Hematopoietic multipotent progenitor cell (in vitro differentiated cells): ENCODE results near the gene EEF1AKMT1. TPM values are rescaled to one million over a fixed set of nuclear protein-coding genes. Genes with fewer than 3 reads are reported as not detected.

Source experiments
- DNase-seq, 3 donors: peaks; one replicate each; pipeline ENCODE4 v3.0.0-alpha.2; 2011 to 2015; ENCODE audit warnings: low read depth in 2 of 3, low spot score in 2 of 3
- total RNA-seq: library from RNA; depleted of rRNA; stranded (reverse); fragments of >200 nt; gene quantifications from one replicate; pipeline ENCODE4 v1.2.3, GENCODE V29; 2012

The EEF1AKMT1 gene
- total RNA-seq, 1 donor: 3.2 TPM

DNA sequence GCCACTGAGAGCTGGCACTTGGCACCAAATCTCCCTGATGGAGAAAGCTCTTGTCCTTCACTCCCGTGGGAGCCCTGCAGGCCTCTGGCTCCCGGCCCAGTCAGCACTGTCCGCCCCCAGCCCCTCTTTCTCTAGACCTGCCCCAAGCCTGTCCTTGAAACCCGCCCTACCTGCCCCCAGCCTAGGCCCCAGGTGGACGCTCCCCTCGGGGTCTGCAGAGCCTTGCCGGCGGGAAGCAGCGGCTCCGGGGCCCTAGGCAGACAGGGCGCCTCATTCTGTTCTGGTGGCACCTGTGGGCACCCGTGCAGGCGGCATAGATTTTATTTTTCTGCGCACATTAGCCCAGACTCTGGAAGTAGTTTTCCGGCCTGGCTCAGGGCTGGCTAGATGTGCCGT lies 52.7 kb downstream of the EEF1AKMT1 start:
- no peak for DNase-seq

DNA sequence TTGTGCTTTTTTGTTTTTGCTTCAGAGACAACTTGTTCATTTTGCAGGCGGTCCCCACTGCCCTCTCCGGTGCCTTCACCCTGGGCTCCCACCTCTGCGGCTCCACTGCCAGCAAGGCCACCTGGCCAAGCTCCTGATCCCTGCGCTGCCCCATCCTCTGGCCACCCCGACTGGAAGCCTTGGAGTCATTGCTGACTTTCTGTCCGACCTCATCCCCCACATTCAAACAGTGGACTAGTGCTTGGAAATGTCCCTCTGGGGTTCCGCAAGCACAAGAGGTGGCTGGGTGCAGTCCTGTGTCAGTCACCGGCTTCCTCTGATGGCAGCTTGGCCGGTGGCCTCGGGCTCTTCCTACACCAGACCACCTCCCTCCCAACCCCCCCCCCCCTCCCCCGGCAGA lies 53.3 kb downstream of the EEF1AKMT1 start:
- DNase-seq: no peak

DNA sequence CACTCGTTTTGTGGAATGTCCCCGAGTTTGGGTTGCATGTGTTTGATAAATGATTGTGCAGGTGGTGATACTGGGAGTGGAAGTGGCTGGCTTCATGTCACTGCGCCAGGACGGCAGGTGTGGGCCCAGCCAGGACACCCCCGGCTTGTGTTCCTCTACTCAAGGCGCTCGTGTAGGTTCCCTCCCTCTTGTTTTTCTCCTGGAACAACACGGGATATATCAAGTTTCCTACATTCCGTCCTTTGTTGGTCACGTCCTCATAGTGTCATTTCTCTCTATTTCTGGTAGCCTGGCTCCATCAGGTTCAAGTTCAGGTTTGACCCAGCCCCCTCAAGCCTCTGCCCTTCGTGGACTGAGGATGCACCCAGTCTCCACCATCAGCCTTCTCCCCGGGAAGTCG lies 54.0 kb downstream of the EEF1AKMT1 start:
- DNase-seq: no peak

DNA sequence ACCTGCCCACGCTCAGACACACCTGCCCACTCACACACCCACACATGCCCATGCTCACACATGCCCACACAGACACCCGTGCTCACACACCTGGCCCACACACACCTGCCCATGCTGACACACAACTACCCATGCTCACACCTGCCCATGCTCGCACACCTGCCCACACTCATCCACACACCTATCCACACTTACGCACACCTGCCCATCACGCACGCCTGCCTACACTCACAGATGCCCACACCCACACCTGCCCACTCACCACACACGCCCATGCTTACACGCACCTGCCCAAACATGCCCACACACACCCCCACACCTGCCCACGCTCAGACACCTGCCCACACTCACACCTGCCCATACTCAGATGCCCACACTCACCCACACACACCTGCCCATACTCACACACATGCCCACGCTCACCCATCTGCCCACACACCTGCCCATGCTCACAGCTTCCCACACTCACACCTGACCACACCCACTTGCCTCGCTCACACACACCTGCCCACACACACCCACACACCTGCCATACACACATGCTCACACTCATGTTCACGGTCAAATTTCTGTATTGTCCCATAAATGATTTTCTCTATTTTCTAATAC lies 54.7 kb downstream of the EEF1AKMT1 start:
- DNase-seq: no peak

DNA sequence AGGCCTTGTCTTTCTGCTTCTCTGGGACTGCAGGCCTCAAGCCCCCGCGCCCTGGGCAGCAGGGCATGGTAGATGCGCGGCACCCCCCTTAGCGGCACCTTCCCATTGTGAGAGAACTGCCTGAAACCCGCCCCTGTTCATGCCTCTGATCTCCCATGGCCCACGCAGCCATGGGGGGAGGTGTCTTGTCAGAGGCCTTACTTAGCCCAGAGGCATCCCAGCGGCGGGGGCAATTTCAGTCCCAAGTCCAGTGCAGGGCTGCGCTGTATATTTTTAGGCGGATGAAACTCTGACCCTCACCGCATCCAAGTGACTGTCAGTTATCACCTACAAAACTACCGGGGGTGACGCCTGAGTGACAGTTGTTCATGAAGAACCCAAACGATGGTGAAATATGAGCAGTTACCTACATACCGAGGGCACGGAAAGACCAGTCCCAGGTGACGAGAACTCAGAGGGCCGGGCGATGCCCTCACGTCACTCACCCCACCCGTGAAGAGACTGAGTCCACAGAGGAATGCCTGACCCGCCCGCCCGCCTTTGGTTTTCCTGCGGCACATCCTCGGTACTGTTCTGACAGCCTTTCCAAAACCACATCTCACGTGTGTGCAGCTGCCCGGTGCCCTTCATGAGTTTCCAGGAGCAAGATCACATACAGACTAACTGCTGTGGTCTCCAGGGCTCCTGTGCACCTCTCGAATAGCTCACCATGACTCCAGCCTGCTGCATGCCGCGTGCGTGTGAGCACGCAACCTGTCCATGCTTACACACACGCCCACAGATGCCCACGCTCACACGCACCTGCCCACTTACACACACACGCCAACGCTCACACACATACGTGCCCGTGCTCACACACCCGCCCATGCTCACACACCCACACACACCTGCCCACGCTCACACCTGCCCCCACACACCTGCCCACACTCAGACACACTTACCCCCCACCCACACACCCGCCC lies 55.9 kb downstream of the EEF1AKMT1 start:
- DNase-seq: no peak

DNA sequence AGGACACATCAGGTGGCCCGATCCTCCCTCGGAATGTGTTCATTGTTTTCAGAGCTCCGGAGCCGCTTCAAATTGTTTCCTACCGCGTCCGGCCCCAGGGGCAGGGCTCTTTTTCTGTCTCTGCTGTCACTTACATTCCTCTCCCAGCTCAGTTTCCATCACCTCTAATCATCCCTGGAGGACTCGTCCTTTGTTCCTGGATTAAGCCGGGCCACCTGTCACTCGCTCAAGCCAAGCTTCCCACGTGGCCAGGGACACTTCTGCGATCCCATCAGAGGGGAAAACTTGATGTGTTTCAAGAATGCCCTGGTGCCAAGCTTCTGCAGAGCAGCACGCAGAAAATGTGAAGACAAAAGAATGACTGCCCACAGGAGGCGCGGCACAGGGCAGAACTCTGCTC lies 56.8 kb downstream of the EEF1AKMT1 start:
- DNase-seq: no peak

DNA sequence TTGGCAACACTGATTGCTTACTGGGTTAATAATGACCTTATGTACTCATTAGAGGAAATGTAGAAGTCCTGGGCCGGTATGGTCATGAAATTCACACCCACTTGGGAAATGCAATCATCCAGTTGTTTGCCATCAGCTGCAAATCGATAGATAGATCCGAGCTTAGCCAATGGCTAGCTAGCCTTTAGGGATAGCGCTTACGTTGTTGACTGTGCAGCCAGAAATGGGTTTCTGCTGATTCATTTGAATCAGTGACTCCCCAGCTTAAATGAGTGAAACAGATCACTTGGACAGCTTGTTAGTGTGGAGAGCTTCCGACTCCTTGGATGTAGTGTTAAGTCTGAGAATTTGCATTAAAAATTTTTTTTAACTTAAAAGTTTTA lies 58.4 kb downstream of the EEF1AKMT1 start:
- DNase-seq: no peak

DNA sequence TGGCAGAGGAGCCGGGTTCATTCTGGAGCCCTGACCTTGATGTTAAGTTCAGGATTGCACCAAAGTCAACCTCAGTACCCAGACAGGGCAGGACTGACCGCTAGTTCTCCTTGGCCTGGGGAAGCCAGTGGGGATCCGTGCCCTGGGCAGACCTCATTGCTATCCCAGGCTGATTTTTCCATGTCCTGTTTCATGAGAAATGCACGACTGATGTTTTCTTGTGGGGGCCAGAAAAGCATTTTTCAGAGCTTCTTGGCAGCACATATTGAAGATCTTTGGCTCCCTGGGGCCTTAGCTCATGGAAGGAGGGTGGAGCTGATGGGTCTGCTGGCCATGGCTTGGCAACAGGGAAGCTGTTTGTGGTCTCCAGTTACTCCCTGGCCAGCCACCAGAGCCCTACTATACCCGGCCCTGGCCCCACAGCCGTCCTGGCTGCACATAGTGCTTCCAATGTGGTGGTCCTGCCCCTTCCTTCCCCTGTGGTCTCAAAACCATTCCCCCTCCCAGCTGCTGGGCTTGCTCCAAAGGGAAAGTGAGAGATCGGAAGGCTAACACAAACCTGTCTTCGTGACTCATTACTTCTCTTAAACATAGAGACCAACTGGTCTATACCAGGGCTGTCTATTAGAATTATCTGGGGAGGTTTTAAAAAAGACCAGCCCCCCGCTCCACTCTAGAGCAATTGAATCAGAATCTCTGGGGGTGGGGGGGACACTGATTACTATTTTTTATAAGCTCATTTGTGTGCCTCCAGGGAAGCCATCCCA lies 59.0 kb downstream of the EEF1AKMT1 start:
- no peak for DNase-seq

DNA sequence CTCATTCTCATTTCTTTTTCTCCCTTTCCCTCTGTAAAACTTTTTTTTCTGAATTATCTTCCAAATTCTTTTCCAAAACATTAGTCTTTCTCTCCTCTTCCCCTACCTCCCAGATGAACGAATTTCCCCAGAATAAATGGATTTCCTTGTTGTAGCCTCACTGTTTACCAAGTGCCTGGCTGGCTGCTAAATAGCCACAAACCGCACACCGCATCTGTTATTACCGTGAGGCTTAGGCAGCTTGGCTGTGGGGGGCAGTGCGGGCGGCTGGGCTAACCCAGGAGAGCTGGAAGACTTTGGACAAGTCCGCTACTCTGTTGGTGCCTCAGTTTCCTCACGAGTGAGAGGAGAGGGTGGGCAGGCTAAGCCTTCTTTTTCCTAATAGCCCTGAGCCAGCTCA lies 59.6 kb downstream of the EEF1AKMT1 start:
- no peak for DNase-seq

DNA sequence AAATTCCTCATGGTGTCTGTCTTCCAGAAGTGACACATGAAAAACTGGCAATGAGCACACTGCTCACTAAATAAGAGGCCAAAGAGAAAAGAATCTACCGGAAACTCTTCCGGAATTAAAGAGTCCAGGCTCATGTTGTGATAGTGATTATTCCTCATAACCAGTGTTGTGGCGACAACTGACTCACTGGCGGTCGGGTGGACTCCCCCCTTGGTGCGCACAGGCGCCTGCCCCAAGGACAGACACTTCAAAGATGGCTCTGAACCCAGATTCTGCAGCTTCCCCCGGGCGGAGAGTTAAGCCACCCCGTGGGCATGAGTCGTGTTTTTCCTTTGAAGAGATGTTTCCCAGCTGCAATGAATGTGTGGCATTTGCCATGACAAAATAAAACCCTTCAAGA lies 60.0 kb downstream of the EEF1AKMT1 start:
- peak in 1 of 3 donors; percentile 19 for DNase-seq

DNA sequence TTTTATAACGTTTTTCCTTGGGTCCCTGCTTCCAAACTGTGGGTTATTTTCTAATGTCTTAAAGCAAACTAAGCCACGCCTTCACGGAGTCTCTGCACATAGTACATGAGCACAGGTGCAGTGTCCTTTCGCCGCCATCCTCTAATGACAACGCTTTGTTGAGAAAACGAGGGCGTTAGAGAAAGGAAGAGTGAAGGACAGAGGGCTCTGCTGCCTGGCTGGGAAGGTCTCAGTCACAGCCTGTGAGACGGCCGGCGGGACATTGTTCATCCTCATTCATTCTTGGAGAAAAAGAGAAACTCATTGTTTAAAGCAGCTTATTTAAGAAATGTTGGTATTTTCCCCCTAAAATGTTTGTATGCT lies 60.8 kb downstream of the EEF1AKMT1 start:
- DNase-seq: no peak

DNA sequence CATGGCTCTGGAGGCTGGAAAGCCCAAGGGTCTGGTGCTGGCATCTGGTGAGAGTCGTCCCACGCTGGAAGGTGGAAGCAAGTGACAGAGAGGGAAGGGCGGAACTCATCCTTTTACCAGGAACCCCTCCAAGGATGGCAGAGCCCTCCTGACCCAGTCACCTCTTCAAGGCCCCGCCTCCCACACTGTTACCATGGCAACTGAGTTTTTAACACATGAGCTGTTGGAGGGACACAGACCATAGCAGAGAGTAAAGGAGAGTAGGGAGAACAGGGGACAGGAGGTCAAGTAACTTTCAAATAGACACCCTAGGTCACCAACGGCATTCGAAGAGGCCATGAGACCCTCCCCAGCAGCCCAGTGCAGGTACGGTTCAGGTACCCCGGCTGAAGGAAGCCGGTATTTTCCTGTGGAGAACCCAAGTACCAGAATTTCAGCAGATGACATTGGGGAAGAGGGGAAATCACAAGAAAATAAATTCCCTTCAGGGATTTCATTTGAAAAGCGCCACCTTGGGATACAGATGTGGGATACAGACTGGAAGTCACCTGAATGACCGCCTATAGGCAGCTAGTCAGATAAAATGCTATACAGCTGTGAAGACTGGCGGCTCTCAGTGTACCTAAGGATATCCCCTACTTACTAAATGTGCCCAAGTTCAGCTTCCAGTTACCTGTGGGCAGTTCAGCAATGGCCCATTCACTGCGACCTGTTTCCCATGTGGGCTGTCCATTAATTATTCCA lies 62.3 kb downstream of the EEF1AKMT1 start:
- peak in 1 of 3 donors; percentile 34 for DNase-seq

DNA sequence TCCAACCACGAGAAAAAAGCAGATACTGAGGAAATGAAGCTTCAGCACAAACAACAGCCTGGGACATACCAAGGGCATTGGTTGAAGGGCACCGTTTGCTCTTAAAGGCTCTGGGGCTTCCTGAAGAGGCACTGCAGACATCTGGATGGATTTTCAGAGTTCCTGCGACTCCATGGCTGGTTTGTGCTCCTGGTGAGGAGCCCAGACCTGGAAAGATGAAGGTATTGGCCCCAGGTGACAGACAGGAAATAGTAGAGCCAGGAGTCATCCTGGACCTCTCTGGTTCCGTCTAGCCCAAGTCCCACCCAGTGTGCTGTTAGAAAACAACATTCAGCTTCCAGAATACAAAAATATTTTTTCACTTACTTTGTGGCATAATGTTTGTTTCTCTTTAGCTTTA lies 64.0 kb downstream of the EEF1AKMT1 start:
- no peak for DNase-seq

DNA sequence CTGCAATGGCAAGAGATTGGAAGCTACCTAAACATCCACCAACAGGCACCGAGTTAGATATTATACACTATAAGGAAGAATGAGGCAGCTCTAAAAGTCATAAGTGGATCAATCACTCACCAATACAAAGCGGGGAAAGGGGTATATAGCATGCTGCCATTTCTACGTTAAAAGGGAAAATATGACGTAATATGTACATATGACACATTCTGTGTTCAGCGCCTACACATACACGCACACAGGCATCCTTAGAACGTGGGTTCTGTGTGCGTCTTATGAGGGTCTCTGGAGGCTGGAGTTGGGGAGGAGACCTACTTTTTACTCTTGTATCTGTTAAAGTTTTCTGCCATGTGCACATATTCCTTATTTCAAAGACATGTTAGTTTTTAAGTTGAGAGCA lies 64.4 kb downstream of the EEF1AKMT1 start:
- DNase-seq: no peak

DNA sequence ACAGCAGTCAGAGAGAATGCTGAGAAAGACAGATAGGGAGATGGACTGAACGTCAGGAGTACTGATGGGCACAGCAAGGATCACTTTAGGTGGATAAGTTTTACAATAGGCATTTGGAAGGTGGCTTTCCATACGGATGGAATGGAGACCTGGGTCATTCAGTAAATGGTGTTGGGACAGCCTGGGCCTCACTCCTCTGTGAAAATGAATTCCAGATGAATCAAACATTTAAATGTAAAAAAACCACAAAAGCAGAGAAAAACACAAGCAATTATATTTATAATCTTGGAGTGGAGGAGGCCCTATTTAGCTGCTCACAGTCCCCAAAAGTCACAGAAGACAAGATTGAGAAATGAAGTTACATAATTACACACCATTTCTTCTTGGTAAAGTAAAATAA lies 65.5 kb downstream of the EEF1AKMT1 start:
- no peak for DNase-seq

DNA sequence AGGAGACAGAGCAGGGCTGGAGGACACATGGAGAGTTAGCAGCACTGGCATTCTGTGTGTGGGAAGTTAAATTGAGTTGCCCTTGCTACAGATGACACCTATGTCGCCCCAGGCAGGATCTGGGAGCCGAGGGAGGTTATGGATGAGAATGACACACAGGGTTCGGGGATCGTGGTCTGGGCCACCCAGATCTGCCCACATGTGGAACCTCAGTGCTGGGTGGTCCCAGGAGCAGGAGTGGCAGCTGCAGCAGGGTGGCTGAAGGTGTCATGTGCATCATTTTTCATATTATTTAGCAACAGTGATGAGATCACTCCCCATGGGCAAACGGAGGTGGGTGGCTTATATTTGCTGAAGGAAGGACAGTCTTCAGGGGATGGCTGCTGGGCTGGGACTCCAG lies 67.1 kb downstream of the EEF1AKMT1 start:
- no peak for DNase-seq

DNA sequence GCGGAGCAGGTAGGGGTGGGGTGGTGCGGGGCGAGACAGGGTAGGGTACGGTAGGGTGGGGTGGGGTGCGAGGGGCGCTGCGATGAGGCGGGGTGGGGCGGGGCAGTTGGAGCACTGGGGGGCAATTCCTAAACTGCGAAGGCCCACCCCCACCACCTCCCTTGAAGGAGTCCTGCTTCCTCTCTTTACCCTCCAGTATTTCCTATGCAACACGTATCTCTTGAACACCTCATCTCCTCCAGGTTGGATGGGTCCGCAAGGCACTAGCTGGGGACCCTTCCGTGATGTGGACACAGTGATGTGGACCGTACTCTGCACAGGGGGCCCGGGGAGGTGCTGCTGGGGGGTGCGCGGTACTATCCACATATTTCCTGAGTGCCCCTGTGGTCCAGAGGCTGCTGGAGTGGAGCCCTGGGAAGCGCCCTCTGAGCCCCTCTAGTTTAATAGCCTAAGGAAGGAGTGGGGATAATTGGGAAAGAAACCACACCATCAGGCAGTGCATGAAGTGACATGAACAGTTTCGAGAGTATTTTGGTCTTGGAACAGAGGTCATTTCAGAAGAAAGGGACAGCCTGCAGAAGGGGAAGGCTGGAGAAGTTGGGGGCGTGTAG lies 69.2 kb downstream of the EEF1AKMT1 start:
- no peak for DNase-seq

DNA sequence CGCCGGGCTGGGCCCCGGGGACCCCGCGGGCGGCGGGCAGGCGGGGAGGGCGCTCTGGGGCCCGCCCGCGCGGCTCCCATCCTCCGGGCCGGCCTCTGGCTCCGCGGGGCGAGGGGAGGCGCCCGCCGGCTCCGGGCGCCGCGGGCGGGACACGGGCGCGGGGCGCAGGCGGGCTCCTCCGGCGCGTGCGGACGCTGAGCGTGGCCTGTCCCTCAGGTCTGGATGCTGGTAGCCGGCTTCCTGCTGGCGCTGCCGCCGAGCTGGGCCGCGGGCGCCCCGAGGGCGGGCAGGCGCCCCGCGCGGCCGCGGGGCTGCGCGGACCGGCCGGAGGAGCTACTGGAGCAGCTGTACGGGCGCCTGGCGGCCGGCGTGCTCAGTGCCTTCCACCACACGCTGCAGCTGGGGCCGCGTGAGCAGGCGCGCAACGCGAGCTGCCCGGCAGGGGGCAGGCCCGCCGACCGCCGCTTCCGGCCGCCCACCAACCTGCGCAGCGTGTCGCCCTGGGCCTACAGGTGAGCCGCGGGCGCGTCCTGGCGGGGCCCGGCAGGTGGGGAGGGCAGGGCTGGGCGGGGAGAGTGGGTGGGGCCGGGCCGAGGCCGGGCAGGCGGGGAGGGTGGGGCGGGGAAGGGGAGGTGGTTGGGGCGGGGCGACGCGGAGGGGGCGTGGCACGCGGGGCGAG lies 69.8 kb downstream of the EEF1AKMT1 start:
- peak; percentile 60 to 86 (median 85) for DNase-seq

DNA sequence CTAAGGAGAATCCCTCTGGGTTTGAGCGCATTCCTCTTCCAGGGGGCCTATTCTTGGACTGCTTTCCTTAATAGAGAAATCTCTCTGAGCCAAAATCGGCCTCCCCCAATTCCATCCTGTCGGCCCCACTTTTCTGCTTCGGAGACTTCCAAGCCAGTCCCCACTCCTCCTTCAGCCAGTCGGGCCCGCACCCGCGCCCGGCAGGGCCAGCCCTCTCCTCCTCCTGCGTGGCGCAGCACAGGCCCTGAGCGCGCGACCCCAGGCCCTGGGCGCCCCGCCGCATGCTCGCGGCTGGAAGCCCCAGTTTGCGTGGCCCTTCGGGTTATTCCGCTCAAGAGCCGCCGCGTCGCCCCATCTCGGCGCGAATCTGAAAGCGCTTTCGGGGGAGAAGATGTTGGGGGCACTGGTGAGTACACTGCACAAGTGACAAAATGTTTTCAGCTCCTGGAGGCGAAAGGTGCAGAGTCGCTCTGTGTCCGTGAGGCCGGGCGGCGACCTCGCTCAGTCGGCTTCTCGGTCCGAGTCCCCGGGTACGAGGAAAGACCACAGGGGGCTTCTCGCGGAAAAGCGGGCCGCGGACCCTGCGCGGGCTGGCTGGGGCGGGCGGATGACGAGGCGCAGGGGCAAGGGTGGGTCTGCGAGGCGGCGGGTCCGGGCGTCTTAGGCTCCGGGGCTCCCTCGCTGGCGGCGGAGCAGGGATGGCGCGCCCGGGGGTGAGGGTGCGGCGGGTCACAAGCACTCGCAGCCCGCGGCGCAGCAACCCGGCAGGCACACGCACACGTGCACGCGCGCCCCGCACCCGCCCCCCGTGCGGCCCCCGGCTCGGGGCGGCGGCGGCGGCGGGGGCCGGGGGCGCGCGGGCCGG lies 70.6 kb downstream of the EEF1AKMT1 start, which contains the start of gene IL17D:
IL17D (plus strand) TSS at position 785 of the 865 bp plus-strand sequence. CDS start 303 bp downstream, outside the sequence.
- peak in 2 of 3 donors; percentile 51 to 61 for DNase-seq
